ENCODE measurements around the gene LAMC2.

Gene LAMC2

DNA sequence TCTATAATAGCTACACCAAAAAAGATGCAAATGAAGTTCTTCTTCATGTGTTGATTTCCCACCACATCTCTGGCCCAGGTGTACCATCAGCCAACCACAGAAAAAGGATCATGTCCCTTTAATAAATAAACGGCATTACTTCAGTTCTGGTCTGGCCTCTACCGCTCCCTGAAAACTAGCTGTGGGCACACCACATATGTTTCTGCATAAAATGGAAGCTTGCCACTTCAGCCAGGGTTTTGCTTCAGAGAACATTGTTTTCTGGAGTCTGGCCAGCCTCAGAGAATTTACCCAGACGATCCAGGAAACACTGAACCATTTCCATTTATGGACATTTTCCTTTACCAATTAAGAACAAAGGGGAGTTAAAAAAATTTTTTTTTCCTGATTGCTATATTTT, 5.8 kb upstream of the LAMC2 start:
- peak; percentile 94 for ATAC-seq
- TF ChIP-seq ZNF70 (CRISPR knock-in tag; IDR thresholded peaks at IDR 0.05) (no peak), GLIS3 (CRISPR knock-in tag; IDR thresholded peaks at IDR 0.05) (no peak), ISL1 (CRISPR knock-in tag; IDR thresholded peaks at IDR 0.05) (no peak), ZNF8 (CRISPR knock-in tag; IDR thresholded peaks at IDR 0.05) (no peak), ZC3H10 (CRISPR knock-in tag; IDR thresholded peaks at IDR 0.05) (no peak), ESRRG (CRISPR knock-in tag; IDR thresholded peaks at IDR 0.05) (no peak), PPARA (CRISPR knock-in tag; IDR thresholded peaks at IDR 0.05; ENCODE audit: borderline replicate concordance) (no peak), CSDC2 (CRISPR knock-in tag; IDR thresholded peaks at IDR 0.05) (no peak), ZNF565 (CRISPR knock-in tag; conservative IDR thresholded peaks at IDR 0.05; ENCODE audit: low read depth) (no peak), TOX (CRISPR knock-in tag; IDR thresholded peaks at IDR 0.05; ENCODE audit: borderline replicate concordance) (no peak), ARNTL (CRISPR knock-in tag; IDR thresholded peaks at IDR 0.05; ENCODE audit: borderline replicate concordance, low read depth) (no peak)
- TF ChIP-seq, protein P1, sequence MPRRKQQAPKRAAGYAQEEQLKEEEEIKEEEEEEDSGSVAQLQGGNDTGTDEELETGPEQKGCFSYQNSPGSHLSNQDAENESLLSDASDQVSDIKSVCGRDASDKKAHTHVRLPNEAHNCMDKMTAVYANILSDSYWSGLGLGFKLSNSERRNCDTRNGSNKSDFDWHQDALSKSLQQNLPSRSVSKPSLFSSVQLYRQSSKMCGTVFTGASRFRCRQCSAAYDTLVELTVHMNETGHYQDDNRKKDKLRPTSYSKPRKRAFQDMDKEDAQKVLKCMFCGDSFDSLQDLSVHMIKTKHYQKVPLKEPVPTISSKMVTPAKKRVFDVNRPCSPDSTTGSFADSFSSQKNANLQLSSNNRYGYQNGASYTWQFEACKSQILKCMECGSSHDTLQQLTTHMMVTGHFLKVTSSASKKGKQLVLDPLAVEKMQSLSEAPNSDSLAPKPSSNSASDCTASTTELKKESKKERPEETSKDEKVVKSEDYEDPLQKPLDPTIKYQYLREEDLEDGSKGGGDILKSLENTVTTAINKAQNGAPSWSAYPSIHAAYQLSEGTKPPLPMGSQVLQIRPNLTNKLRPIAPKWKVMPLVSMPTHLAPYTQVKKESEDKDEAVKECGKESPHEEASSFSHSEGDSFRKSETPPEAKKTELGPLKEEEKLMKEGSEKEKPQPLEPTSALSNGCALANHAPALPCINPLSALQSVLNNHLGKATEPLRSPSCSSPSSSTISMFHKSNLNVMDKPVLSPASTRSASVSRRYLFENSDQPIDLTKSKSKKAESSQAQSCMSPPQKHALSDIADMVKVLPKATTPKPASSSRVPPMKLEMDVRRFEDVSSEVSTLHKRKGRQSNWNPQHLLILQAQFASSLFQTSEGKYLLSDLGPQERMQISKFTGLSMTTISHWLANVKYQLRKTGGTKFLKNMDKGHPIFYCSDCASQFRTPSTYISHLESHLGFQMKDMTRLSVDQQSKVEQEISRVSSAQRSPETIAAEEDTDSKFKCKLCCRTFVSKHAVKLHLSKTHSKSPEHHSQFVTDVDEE (CRISPR knock-in tag; IDR thresholded peaks at IDR 0.05) = no peak
- TF ChIP-seq, protein P2, sequence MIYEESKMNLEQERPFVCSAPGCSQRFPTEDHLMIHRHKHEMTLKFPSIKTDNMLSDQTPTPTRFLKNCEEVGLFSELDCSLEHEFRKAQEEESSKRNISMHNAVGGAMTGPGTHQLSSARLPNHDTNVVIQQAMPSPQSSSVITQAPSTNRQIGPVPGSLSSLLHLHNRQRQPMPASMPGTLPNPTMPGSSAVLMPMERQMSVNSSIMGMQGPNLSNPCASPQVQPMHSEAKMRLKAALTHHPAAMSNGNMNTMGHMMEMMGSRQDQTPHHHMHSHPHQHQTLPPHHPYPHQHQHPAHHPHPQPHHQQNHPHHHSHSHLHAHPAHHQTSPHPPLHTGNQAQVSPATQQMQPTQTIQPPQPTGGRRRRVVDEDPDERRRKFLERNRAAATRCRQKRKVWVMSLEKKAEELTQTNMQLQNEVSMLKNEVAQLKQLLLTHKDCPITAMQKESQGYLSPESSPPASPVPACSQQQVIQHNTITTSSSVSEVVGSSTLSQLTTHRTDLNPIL (CRISPR knock-in tag; IDR thresholded peaks at IDR 0.05; ENCODE audit: low read depth) = no peak
- TF ChIP-seq, protein P3, sequence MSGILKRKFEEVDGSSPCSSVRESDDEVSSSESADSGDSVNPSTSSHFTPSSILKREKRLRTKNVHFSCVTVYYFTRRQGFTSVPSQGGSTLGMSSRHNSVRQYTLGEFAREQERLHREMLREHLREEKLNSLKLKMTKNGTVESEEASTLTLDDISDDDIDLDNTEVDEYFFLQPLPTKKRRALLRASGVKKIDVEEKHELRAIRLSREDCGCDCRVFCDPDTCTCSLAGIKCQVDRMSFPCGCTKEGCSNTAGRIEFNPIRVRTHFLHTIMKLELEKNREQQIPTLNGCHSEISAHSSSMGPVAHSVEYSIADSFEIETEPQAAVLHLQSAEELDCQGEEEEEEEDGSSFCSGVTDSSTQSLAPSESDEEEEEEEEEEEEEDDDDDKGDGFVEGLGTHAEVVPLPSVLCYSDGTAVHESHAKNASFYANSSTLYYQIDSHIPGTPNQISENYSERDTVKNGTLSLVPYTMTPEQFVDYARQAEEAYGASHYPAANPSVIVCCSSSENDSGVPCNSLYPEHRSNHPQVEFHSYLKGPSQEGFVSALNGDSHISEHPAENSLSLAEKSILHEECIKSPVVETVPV (CRISPR knock-in tag; IDR thresholded peaks at IDR 0.05) = no peak
- TF ChIP-seq, protein P4, sequence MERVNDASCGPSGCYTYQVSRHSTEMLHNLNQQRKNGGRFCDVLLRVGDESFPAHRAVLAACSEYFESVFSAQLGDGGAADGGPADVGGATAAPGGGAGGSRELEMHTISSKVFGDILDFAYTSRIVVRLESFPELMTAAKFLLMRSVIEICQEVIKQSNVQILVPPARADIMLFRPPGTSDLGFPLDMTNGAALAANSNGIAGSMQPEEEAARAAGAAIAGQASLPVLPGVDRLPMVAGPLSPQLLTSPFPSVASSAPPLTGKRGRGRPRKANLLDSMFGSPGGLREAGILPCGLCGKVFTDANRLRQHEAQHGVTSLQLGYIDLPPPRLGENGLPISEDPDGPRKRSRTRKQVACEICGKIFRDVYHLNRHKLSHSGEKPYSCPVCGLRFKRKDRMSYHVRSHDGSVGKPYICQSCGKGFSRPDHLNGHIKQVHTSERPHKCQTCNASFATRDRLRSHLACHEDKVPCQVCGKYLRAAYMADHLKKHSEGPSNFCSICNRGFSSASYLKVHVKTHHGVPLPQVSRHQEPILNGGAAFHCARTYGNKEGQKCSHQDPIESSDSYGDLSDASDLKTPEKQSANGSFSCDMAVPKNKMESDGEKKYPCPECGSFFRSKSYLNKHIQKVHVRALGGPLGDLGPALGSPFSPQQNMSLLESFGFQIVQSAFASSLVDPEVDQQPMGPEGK (CRISPR knock-in tag; IDR thresholded peaks at IDR 0.05; ENCODE audit: borderline replicate concordance) = no peak

DNA sequence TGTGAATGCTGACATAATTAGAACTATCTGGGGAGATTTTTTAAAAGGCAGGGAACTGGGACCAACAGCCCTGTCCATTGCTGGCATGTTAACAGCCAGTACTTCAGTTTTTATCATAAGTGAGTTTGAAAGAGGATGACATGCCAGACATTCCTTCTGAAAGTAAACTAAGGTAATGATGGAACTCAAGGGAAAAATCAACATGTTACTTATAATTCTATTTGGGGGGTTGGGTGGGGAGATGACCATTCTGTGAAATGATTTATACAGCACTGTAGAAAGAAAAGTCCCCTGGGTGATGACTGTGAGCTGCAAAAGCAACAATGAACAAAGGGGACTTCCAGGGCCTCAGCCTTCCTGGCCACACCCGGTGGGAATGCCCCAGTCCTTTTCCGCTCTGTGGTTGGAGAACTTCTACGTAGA, 5.4 kb upstream of the LAMC2 start:
- TF ChIP-seq ZFP3 (CRISPR knock-in tag; IDR thresholded peaks at IDR 0.05) = 0 out of 2 replicates have a peak, but pooled peaks have one; percentile 18
- TF ChIP-seq TOX (CRISPR knock-in tag; IDR thresholded peaks at IDR 0.05; ENCODE audit: borderline replicate concordance) = no peak
- ATAC-seq = peak; percentile 77

DNA sequence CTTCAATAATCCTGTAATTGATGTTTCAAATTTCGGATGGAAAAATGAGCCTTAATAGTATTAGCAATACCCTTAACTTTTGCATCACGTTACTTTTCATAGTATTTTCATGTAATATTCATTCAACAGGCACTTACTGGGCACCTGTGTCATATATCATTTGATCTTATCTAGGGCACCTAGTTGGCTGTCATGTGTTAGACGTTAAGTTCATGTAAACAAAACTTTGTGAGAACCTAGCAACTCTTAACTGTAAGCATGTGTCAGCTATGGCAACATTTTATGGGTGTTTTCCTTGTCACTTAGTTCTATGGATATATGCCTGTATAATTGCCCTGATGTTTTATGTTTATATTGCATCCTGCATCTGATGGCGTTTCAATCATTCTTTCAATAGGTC, 777 bp downstream of the LAMC2 start:
- no peak for TF ChIP-seq ZC3H10 (CRISPR knock-in tag; IDR thresholded peaks at IDR 0.05)
- no peak for TF ChIP-seq ZNF565 (CRISPR knock-in tag; conservative IDR thresholded peaks at IDR 0.05; ENCODE audit: low read depth)
- no peak for TF ChIP-seq ZNF8 (CRISPR knock-in tag; IDR thresholded peaks at IDR 0.05)
- no peak for TF ChIP-seq ARNTL (CRISPR knock-in tag; IDR thresholded peaks at IDR 0.05; ENCODE audit: borderline replicate concordance, low read depth)
- TF ChIP-seq BACH2 (CRISPR knock-in tag; IDR thresholded peaks at IDR 0.05; ENCODE audit: borderline replicate concordance) = no peak
- TF ChIP-seq ZFP3 (CRISPR knock-in tag; IDR thresholded peaks at IDR 0.05) = no peak
- TF ChIP-seq, protein P1 (CRISPR knock-in tag; IDR thresholded peaks at IDR 0.05) = no peak
- TF ChIP-seq TOX (CRISPR knock-in tag; IDR thresholded peaks at IDR 0.05; ENCODE audit: borderline replicate concordance) = no peak
- no peak for TF ChIP-seq CSDC2 (CRISPR knock-in tag; IDR thresholded peaks at IDR 0.05)
- TF ChIP-seq, protein P2 (CRISPR knock-in tag; IDR thresholded peaks at IDR 0.05; ENCODE audit: low read depth) = no peak
- no peak for TF ChIP-seq ESRRG (CRISPR knock-in tag; IDR thresholded peaks at IDR 0.05)
- TF ChIP-seq ZFP30 (CRISPR knock-in tag; IDR thresholded peaks at IDR 0.05) = no peak
- TF ChIP-seq, protein P5, sequence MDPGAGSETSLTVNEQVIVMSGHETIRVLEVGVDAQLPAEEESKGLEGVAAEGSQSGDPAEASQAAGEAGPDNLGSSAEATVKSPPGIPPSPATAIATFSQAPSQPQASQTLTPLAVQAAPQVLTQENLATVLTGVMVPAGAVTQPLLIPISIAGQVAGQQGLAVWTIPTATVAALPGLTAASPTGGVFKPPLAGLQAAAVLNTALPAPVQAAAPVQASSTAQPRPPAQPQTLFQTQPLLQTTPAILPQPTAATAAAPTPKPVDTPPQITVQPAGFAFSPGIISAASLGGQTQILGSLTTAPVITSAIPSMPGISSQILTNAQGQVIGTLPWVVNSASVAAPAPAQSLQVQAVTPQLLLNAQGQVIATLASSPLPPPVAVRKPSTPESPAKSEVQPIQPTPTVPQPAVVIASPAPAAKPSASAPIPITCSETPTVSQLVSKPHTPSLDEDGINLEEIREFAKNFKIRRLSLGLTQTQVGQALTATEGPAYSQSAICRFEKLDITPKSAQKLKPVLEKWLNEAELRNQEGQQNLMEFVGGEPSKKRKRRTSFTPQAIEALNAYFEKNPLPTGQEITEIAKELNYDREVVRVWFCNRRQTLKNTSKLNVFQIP (CRISPR knock-in tag; IDR thresholded peaks at IDR 0.05; ENCODE audit: borderline replicate concordance, low read depth) = no peak
- no peak for TF ChIP-seq PPARA (CRISPR knock-in tag; IDR thresholded peaks at IDR 0.05; ENCODE audit: borderline replicate concordance)
- ATAC-seq = no peak
